GM21367 (cell line): ENCODE data around the gene AIFM3.
"Not testable (repeated sequence)": the region's sequence is repeated elsewhere in the genome, so short reads cannot be mapped to it uniquely, and the experiment has no call there.

ENCODE experiments used
- ATAC-seq: cut with Tn5 transposase; IDR thresholded peaks from one replicate; pipeline ENCODE4 v1.9.1; 2021; ENCODE audit not compliant: unreplicated experiment

Gene AIFM3

DNA sequence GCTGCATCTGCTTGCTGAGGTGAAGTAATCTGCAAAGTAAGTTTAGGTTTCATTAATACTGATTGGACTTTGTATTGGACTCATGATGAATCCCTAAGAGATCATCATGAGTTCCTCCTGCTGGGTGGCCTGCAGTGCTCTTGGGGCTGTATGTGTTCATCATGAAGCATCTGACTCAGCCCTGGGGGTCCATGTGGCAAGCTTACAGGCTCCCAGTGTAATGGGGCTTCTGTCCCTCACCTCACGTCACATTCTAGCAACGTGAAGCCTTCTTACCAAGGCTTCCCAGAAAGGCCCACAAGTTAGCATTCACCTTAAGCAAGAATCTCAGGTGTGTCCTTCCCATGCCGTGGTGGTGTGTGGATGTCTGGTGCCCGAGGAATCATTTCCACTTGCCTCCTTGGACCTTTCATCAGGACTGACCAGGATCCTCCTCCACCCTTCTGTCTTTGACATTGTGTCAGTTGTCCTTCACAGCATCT is 26.1 kb upstream of the AIFM3 start:
- no peak for ATAC-seq

DNA sequence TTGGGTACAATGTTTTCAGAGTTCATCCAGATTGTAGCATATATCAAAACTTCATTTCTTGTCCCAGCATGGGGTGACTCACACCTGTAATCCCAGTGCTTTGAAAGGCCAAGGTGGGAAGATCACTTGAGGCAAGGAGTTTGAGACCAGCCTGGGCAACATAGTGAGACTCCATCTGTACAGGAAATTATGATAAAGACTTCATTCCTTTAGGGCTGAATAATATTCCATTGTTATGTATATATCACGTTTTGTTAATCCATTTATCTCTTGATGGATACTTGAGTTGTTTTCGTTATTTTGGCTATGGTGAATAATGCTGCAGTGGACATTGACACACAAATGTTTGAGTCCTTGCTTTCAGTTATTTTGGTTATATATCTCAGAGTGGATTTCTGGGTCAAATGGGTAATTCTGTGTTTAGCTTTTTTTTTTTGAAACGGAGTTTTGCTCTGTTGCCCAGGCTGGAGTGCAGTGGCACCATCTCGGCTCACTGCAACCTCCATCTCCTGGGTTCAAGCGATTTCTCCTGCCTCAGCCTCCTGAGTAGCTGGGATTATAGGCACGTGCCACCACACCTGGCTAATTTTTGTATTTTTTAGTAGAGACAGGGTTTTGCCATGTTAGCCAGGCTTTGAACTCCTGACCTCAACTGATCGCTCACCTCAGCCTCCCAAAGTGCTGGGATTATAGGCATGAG is 24.7 kb upstream of the AIFM3 start:
- ATAC-seq: not testable (repeated sequence)

DNA sequence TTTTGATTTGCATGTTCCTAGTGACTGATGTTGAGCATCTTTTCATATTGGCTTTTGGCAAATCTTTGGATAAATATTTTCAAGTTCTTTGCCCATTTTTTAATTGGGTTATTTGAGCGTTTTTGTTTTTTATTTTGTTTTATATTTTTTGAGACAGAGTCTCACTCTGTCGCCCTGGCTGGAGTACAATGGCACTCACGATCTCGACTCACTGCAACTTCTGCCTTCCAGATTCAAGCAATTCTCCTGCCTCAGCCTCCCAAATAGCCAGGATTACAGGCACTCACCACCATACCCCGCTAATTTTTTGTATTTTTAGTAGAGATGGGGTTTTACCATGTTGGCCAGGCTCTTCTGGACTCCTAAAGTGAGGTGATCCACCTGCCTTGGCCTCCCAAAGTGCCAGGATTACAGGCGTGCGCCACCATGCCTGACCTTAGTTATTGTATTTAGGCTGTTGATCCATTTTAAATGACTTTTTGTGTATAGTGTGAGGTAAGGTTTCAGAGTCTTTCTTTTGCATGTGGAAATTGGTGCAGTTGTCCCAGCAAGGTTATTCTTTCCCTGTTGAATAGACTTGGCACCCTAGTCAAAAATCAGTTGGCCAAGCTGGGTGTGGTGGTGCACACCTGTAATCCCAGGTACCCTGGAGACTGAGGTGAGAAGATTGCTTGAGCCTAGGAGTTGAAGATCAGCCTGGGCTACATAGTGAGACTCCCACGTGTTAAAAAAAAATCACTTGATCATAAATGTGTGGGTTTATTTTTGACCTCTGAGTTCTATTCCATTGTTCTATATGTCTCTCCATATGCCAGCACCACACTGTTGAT is 23.7 kb upstream of the AIFM3 start:
- ATAC-seq: no peak

DNA sequence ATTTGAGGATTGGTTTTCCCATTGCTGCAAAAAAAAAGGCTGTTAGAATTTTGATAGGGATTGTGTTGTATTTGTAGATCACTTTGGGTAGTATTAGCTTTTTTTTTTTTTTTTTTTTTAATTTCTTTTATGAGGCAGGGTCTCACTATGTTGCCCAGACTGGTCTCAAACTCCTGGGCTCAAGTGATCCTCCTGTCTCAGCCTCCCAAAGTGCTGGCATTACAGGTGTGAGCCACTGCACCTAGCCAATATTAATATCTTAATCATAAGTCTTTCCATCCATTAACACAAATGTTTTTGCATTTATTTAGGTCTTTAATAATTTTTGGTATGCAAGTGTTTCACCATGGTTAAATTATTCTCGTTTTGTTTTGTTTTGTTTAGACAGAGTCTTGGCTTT is 23.0 kb upstream of the AIFM3 start:
- no peak for ATAC-seq

DNA sequence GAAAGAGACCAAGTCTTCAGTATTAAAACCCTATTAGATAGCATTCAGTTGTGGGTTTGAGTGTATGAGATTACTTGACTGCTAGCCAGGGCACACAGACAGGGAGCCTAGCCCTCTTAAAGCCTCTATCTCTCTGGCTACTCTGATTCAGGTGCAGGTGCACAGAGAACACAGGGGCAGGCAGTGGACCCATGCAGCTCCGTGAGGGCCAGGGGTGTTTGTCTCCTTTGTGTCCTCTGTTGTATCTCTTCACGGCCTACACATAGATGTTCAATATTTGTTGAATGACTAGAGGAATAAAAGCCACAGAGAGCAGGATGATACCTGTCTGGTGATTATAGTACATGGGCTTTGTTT is 21.5 kb upstream of the AIFM3 start:
- no peak for ATAC-seq

DNA sequence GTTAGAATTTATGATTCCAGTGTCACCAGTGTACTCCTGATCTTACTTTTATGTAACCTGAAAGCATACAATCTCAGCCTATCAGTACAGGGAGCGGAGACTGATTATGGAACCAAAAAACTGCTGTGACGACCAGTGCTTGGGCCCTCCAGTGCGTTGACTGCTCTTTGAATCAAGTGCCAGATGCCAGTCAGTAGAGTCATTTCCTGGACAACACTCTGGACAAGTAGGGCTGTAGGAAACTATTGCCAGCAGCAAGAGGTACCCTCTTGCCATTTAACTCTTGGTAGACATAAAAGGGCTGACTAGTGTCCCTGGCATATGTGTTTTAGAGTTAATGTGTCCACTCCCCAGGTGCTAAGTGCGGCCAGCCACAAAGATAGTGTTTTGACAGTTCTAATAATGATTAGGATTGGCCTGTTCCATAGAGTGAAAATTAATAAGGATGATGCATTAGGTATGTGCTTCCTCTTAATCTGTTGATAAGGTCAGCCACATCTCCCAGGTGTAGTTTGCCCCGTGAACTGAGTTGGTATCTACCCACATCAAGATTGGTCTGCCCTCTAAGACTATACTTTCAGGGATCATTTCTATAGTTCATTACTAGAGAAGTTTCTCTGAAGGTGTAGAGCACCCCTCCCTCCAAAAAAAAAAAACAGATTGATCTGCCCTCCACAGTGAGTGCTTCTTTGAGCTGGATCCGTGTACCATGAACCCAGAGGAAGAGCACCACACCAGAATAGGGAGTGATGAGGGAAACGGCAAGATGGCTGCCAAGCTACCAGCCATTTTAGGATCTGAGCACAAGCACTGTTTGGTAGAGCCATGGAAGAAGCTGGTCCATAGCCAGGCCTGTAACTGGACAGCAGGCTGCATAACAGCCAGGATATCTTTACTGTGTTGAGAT is 20.7 kb upstream of the AIFM3 start:
- ATAC-seq: no peak

DNA sequence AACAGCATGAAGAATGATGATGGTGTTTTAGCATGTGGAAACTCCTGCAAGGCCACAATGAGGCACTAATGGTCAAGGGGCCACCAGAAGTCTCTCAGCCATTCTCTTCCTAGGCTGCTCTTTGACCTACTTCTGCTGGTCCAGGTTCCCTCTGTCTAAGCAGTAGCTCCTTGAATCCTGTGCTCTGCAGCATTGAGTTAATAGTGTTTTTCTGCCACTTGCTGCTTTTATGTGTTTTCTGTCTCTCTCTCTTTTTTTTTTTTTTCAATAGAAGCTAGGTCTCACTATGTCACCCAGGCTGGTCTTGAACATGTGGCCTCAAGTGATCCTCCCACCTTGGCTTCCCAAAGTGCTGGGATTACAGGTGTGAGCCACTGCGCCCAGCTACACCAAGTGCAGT is 20.1 kb upstream of the AIFM3 start:
- ATAC-seq: no peak

DNA sequence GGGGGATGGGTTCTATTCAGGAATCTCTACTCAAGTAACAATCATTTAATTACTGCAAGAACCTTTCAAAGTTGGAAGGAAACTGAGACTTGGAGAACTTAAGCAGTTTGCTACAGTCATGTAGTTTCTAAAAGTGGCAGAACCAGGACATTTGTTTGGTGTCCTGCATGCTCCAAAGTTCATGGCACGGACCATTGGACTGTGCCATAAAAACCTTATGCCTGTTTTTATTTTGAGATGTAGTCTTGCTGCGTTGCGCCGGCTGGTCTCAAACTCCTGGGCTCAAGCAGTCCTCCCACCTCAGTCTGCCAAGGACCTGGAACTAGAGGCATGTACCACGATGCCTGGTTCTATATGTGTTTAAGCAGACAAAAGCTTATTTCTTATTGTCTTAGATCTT is 18.6 kb upstream of the AIFM3 start:
- no peak for ATAC-seq

DNA sequence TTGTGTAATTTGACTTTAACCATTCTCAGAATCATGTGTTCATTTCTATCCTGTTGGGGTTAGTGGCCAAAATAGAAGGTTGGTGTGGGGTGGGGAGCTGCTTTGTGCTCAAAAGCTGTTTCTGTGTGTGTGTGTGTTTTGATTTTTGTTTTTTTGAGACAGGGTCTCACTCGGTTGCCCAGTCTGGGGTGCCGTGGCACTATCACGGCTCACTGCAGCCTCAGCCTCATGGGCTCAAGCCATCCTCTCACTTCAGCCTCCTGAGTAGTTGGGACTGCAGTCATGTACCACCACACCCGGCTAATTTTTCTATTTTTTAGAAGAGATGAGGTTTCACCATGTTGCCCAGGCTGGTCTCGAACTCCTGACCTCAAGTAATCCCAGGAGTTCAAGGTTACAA is 18.1 kb upstream of the AIFM3 start:
- no peak for ATAC-seq

DNA sequence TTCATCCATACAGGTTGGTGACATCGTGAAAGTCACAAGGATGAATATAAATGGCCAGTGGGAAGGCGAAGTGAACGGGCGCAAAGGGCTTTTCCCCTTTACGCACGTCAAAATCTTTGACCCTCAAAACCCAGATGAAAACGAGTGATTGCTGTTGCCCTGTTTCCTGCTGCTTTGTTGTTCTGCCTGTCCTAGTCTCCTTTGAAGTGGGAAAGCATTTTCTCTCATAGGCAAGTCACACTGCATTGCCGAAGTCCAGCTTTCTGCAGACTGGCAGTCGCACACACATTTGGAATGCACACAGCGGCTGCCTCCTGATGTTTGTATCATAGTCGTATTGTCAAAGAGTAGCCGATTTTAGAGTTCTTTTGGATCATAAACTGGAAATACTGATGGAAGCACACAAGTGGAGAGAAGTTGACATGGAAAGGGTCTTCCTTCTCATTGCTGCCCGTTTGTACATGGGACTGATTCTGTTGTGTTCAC is 17.3 kb upstream of the AIFM3 start:
- ATAC-seq: no peak

DNA sequence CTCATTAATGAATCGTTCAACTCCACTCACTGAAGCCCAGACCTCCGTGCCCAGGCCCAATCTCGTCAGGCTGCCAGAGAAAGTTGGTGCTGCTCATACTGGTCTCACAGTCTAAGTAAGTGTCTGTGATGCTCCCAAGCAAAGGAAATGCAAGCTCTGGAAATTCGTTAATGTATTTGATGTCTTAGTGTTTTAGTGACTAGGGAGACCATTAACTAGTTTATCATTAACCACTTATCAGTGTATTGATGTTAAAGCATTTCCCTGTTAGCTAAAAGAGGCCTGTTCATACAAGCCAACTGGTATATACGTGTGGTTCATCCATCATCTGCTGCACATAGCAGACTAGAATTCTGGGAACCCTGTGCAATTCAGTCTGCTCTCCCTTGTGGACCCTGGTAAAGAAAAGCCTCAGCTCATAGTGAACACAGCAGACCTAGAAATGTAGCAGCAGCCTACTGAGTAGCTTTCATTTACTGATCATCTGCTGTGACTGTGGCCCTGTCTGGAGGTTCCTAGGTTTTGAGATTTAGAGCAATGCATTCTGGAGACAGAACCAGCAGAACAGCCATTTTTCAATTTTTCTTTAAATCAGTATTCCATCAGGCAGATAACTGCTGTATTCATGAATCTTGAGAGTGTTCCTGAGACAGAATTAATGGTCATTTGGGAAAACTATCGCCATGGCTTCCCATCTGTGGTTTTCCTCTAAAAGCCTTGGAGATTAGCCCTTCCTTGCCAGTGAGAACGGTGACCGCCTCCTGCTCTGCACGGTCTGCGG is 15.7 kb upstream of the AIFM3 start:
- ATAC-seq: no peak

DNA sequence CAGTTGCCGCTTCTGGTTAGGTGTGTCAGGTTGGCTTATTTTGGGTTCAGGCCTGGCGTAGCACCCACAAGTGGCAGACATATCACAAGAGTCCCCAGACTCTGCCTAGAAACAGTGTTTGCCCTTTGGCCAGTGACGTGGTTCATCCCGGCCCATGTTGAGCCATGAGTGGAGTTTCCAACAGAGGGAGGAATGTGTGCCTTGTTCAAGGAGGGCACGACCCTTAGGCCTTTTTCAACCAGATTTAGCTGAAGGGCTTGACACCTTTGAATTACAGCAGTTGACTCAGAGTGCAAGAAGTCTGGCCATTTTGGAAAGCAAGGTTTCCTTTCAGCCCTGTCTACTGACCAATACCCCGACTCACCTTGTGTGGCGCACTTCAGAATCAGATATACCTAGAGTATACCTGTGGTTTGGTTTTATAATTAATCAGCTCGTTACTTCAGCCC is 15.1 kb upstream of the AIFM3 start:
- ATAC-seq: no peak

DNA sequence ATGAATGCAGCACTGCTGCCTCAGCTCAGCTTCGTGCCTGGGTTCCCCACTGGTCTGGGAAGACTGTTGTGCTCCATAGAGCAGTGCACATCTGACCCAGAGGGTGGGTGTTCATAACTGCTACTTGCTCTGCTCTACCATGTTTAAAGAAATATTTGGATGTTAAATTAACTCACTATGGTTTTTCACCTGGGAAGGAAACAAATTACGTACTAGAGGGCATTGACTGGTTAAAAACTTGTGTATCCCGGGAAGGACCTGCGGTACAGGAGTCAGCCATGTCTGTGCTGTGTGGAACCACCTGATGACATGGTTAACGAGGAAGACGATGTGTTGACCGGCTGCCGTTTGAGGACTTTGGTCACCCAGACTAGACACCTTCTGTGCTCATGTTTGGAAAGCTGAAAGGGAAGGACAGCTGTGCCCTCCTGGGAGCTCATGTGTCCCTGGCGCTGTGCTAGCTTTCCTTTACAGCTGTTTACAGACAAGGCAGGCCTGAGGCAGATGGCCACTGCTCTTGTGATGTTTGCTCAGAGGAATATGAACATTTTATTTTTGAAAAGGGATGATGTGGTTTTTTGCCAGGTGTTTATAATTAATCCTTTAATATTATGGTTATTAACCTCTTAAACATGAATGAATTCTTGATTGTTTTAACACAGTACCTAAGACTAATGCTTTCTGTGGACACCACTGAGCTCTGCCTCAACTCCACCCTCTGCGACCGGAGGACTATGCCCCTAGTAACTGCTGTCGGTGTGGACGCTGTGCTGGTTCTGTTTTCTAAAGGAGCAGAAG is 14.3 kb upstream of the AIFM3 start:
- no peak for ATAC-seq

DNA sequence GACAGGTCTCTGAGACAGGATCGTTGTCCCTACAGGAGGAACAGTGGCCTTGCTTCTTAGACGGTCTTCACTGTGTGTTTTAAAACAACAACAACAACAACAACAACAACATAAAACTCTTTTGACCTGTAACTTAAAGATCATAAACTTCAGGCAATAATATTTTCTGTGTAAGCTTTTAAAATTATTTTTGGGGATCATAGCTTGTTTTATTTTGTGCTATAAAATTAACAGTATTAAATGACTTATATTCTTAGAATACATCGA is 13.8 kb upstream of the AIFM3 start:
- ATAC-seq: no peak

DNA sequence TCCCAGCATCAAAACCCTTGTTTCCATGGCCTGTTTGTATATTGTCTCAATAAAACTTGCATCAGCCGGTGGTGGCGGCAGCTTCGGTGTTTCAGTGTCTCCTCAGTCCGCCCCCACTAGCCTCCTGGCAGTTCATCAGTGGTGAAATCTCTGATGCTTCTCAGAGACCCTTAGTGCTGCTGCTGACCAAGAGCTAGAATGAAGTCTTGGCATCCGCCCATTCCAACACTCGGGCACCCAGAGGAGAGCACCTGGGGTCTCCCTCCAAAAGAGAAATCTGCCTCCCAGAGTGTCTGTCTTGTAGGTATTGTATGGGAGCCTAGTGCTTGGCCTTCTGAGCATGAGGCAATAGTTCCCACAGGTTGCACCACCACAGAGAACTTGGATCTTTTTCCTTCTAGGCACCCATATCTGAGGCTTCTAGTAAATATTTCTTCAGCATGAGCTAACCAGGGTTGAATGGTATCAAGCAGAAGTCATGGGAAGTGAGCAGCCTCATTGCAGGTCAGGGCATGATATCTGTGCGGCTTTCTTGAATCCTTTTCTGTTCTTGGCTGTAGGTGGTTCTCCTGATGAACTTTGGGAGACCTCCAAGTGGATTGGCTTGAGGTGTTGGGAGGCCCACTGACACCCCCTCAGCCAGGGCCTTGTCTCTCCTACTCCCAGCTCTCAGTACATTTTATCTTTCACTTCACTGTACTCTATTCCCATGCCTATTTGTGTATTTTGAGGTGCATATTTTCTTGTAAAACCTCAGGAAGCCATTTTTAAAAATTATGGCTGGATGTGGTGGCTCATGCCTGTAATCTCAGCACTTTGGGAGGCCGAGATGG is 13.2 kb upstream of the AIFM3 start:
- no peak for ATAC-seq

DNA sequence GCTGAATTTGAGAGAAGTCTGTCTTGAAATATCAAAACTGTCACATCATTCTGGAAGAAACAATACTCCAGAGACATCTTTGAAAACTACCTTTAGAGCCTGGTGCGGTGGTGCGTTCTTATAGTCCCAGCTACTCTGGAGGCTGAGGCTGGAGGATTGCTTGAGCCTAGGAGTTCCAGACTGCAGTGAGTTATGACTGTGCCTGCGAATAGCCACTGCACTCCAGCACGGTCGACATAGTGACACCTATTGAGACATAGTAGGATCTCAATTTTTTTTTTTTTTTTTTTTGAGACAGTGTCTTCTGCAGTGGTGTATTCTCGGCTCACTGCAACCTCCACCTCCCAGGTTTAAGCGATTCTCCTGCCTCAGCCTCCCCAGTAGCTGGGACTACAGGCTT is 11.5 kb upstream of the AIFM3 start:
- no peak for ATAC-seq

DNA sequence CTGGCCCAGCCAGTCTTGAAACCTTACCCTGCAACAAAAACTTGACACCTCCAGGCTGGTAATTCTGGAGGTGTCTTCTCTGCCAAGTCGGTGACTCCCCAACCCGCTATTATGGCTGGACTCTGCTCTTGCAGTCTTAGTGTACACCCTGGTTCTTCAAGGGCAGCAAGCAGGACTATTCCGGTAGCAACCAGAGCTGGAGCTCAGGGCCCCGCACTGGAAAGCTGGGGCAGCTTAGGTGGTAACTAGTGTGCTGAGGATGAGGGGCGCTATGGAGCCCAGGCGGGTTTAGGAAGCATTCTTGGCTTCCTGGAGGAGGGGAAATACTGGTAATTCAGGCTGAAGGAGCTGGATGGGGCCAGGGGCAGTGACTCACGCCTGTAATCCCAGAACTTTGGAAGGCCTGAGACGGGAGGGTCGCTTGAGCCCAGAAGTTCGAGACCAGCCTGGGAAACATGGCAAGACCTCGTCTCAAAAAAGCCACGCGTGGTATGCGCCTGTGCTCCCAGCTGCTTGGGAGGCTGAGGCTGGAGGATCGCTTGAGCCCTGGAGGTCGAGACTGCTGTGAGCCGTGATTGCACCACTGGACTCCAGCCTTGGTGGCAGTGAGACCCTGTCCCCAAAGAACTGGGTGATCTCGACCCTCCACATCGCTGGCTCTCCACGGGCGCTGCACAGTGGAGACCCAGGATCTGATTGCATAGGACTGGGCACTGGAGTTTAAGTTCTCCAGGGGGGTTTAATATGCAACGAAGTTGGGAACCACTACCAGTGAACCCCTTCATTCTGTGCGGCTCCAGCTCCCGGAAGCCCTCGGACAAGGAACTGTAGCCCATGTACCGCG is 10.6 kb upstream of the AIFM3 start:
- ATAC-seq: no peak

DNA sequence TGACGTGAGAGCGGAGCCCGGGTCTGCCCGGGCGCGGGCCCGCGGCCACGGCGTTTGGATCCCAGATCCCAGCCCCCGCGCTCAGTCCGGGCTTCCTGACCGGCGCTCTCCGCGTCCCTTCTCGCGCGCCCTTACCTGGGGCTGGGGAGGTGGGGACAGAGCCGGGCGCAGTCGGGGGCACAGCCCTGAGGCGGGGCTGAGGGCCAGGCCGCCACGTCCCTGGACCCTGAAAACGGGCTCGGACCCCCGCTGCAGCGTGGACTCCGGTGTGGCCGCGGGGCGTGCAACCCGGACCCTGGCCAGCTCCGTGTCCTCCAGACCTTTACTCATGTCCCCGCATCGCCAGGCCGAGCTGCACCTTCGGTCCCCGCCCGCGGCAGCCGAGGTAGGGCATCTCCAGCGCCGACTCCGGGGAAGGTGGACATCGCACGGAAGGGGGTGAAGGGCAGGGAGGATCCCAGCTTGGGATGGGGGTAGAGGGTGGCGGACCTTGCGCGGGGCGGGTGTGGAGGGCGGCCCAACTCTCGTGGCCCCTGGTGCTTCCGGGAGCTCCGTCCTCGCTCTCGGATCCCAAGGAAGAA is 9.9 kb upstream of the AIFM3 start:
- ATAC-seq: no peak
